Measurements from ENCODE around the gene MYO1F.
"Not testable (repeated sequence)": the region's sequence is repeated elsewhere in the genome, so short reads cannot be mapped to it uniquely, and the experiment has no call there.

Gene MYO1F

DNA sequence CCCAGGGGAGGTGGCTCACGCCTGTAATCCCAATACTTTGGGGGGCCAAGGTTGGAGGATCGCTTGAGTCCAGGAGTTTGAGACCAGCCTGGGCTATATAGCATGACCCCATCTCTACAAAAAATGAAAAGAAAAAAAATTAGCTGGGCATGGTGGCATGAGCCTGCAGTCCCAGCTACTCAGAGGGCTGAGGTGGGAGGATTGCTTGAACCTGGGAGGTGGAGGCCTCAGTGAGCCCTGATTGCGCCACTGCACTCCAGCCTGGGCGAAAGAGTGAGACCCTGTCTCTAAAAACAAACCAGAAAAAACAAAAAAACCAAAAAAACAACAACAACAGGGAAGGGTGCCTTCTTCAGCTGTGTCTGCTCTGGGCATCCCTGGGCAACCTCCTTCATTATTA is 499 bp upstream of the MYO1F start:
- H3K4me1 ChIP-seq (ENCODE audit: control insufficient read depth in 1 of 2, insufficient read depth in 2 of 2, low read length in 2 of 2): peaks cover 0 to 13% of the 10 kb centered on the region in 2 donors
- no peaks in the 10 kb centered on the region for H3K27me3 ChIP-seq (ENCODE audit: low read depth, low read length)
- no peaks in the 10 kb centered on the region for H3K36me3 ChIP-seq (ENCODE audit: control insufficient read depth in 1 of 2, insufficient read depth in 2 of 2, low read length in 2 of 2)
- H3K27ac ChIP-seq (ENCODE audit: low read length): no peak overlapping the region
- no peaks in the 10 kb centered on the region for H3K9me3 ChIP-seq (ENCODE audit: control insufficient read depth in 1 of 2, low read length in 2 of 2)
- H3K4me3 ChIP-seq (ENCODE audit: low read depth in 1 of 2, low read length in 2 of 2): no peak overlapping the region

DNA sequence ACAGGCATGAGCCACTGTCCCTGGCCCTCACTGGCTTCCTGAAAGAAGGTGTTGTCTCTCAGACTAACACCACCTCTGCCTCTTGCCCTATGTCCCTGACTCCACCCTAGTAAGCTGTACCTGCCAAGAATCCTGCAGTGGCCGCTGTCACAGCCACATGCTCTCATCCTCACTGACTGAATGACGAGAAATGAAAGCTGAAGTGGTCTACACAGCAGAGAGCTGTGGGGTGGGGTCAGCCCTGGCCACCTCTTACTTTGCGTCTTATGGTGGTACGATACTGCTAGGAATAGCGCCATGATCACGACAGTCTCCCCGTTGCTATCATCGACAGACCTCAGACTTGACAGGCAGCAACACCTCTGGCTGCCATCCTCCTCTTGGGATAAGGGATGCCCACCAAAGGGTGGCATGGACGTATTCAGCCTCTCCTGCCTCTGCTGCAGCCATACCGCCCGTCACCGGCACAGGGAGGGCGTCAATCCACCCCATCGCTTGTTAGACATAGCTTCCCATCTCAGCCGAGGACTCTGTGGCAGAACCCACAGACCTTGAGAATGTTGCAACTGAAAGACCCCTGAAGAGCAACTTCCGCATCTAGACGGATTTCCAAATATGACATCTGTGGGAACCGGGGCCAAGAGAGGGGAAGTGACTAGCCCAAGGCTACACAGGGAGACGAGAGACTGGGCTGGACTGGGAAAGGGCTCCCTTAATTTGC is 809 bp downstream of the MYO1F start:
- Histone ChIP-seq H3K4me3 (ENCODE audit: low read depth in 1 of 2, low read length in 2 of 2) (peak overlapping the region; percentile 42 to 60), H3K36me3 (ENCODE audit: control insufficient read depth in 1 of 2, insufficient read depth in 2 of 2, low read length in 2 of 2) (no peaks in the 10 kb centered on the region), H3K4me1 (ENCODE audit: control insufficient read depth in 1 of 2, insufficient read depth in 2 of 2, low read length in 2 of 2) (peaks cover 0 to 13% of the 10 kb centered on the region in 2 donors), H3K9me3 (ENCODE audit: control insufficient read depth in 1 of 2, low read length in 2 of 2) (no peaks in the 10 kb centered on the region), H3K27ac (ENCODE audit: low read length) (peak overlapping the region; percentile 25), H3K27me3 (ENCODE audit: low read depth, low read length) (no peaks in the 10 kb centered on the region)

DNA sequence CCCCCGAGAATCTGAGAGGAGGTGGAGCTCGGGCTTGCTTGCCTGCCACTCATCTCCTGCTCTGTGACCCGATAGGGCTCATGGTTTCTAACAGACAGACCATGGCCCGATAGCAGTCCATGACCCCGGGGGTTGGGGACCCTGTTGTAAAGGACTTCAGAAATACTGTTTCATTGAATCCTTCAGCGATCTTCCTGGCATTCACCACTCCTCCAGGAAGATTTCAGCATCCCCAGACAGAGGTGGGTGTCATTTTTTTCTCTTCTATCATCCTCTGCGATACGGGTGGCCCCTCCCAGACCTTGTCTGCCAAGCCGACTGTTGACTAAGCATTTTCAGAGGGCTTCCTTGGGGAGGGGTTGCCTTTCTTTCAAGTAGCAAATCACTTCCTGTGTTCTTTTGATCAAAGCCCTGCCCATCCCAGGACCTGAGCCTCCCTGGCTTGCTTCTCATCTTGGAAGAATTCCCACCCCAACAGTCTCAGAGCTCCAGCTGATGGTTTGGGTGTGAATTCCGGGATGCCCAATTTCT is 1.7 kb downstream of the MYO1F start:
- Histone ChIP-seq H3K27ac (ENCODE audit: low read length) (no peak overlapping the region), H3K4me1 (ENCODE audit: control insufficient read depth in 1 of 2, insufficient read depth in 2 of 2, low read length in 2 of 2) (peaks cover 0 to 9% of the 10 kb centered on the region in 2 donors), H3K4me3 (ENCODE audit: low read depth in 1 of 2, low read length in 2 of 2) (peak overlapping the region; percentile 42 to 45)

DNA sequence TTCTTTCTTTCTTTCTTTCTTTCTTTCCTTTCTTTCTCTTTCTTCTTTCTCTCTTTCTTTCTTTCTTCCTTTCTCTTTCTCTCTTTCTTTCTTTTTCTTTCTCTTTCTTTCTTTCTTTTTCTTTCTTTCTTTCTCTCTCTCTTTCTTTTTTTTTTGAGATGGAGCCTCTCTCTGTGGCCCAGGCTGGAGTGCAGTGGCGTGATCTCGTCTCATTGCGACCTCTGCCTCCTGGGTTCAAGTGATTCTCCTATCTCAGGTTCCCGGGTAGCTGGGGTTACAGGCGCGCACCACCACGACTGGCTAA is 2.7 kb downstream of the MYO1F start:
- not testable (repeated sequence) for H3K4me3 ChIP-seq (ENCODE audit: low read depth in 1 of 2, low read length in 2 of 2); H3K4me1 ChIP-seq (ENCODE audit: control insufficient read depth in 1 of 2, insufficient read depth in 2 of 2, low read length in 2 of 2); H3K27me3 ChIP-seq (ENCODE audit: low read depth, low read length)

More for the DNA sequence above, 1.7 kb downstream of the MYO1F start:
- Histone ChIP-seq H3K27me3 (ENCODE audit: low read depth, low read length) (no peaks in the 10 kb centered on the region), H3K9me3 (ENCODE audit: control insufficient read depth in 1 of 2, low read length in 2 of 2) (no peaks in the 10 kb centered on the region), H3K36me3 (ENCODE audit: control insufficient read depth in 1 of 2, insufficient read depth in 2 of 2, low read length in 2 of 2) (no peaks in the 10 kb centered on the region)

DNA sequence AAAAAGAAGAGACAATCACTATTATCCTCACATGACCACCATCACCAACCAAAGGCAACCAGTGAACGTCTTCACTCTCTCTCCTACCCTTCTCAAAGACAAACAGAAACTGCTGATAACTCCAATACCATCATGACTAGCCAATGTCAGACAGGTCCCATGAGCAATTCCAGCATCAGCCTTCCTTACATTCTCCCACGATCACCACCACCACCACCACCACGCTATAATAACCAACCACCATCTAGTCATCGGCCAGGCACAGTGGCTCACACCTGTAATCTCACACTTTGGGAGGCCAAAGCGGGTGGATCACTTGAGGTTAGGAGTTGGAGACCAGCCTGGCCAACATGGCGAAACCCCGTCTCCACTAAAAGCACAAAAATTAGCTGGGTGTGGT is 3.9 kb downstream of the MYO1F start:
- Histone ChIP-seq H3K27me3 (ENCODE audit: low read depth, low read length) (no peaks in the 10 kb centered on the region), H3K27ac (ENCODE audit: low read length) (no peak overlapping the region), H3K4me1 (ENCODE audit: control insufficient read depth in 1 of 2, insufficient read depth in 2 of 2, low read length in 2 of 2) (peaks cover 0 to 2% of the 10 kb centered on the region in 2 donors), H3K4me3 (ENCODE audit: low read depth in 1 of 2, low read length in 2 of 2) (no peak overlapping the region), H3K36me3 (ENCODE audit: control insufficient read depth in 1 of 2, insufficient read depth in 2 of 2, low read length in 2 of 2) (no peaks in the 10 kb centered on the region), H3K9me3 (ENCODE audit: control insufficient read depth in 1 of 2, low read length in 2 of 2) (no peaks in the 10 kb centered on the region)

More for the DNA sequence above, 2.7 kb downstream of the MYO1F start:
- not testable (repeated sequence) for H3K36me3 ChIP-seq (ENCODE audit: control insufficient read depth in 1 of 2, insufficient read depth in 2 of 2, low read length in 2 of 2); H3K9me3 ChIP-seq (ENCODE audit: control insufficient read depth in 1 of 2, low read length in 2 of 2); H3K27ac ChIP-seq (ENCODE audit: low read length)

DNA sequence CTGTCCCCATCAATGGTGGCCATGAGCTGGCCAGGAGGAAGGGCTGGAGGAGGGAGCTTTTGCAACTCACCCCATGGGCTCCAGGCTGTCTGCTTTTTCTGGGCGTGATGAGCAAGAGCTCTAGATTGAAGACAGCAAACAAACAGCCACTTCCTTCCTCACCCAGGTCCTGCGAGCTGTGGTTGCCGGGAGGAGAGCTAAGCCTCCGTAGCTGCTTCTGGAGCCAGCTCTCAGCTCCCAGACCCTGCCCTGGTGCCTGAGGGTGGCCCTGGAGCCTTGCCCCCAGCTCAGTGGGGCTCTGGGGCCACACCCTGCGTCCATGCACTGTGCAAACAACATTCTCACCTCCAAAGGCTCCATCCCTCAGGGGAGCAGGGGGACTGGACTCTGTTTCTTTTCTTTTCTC is 6.2 kb downstream of the MYO1F start:
- Histone ChIP-seq H3K4me1 (ENCODE audit: control insufficient read depth in 1 of 2, insufficient read depth in 2 of 2, low read length in 2 of 2) (no peaks in the 10 kb centered on the region), H3K9me3 (ENCODE audit: control insufficient read depth in 1 of 2, low read length in 2 of 2) (no peaks in the 10 kb centered on the region), H3K27me3 (ENCODE audit: low read depth, low read length) (no peaks in the 10 kb centered on the region), H3K4me3 (ENCODE audit: low read depth in 1 of 2, low read length in 2 of 2) (no peak overlapping the region), H3K36me3 (ENCODE audit: control insufficient read depth in 1 of 2, insufficient read depth in 2 of 2, low read length in 2 of 2) (no peaks in the 10 kb centered on the region), H3K27ac (ENCODE audit: low read length) (no peak overlapping the region)

DNA sequence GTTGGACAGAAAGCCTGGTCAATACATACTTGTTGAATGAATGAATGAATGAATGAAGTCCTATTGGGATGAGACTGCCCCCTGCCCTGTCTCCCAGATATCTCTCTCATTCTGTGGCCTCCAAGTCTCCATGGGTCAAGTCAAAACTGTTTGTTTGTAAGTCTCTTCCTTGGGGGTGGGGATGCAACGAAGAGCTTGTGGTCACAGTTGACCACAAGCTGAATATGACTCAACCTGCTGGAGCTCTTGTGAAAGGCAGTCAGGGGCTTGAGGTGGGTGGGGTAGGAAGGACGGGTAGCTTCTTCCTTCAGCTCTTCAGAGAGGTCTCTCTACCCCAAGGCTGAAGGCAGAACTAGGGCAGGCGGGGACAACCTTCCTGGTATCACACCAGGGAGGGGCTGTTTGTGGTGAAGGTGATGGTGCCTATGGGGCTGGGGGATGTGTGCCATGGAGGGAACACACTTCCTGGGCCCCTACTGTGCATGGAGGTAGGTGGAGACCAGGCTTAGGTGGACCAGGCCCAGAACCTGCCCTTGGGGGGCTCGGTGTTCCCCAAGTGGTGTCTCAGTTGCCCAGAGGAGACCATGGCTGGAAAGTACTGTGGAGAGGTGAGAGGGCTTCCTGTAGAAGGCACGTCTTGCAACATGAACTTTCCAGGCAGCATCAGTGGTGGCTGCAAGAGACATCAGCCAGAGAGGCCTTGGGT is 8.0 kb downstream of the MYO1F start:
- no peaks in the 10 kb centered on the region for H3K36me3 ChIP-seq (ENCODE audit: control insufficient read depth in 1 of 2, insufficient read depth in 2 of 2, low read length in 2 of 2)
- H3K4me3 ChIP-seq (ENCODE audit: low read depth in 1 of 2, low read length in 2 of 2): no peak overlapping the region
- no peaks in the 10 kb centered on the region for H3K4me1 ChIP-seq (ENCODE audit: control insufficient read depth in 1 of 2, insufficient read depth in 2 of 2, low read length in 2 of 2)
- H3K27me3 ChIP-seq (ENCODE audit: low read depth, low read length): no peaks in the 10 kb centered on the region
- H3K9me3 ChIP-seq (ENCODE audit: control insufficient read depth in 1 of 2, low read length in 2 of 2): no peaks in the 10 kb centered on the region
- H3K27ac ChIP-seq (ENCODE audit: low read length): peak overlapping the region; percentile 16

DNA sequence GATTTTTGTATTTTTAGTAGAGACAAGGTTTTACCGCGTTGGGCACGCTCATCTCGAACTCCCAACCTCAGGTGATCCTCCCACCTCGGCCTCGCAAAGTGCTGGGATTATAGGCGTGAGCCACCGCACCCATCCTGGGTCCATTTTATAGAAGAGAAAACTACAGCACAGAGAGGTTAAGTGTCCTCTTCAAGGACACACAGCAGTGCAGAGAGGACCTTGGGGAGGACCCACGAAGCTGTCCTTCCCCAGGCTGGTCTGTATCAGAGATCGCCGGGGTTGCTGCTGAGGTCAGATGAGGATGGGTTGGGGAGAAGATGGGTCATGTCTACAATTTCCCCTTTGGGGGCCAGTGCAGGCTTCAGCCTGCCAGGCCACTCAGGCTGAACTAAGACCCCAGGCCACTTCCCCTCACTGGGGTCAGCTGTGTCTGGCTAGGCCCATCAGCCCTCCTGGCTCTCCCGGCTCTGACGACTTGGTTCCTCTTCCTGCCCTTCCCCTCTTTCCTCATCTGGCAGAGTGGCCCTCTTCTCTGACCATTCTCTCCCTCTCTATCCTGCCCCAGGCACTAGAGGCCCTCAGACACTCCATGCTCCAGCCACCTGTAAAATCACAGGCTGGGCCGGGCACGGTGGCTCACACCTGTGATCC is 9.6 kb downstream of the MYO1F start:
- no peaks in the 10 kb centered on the region for H3K4me1 ChIP-seq (ENCODE audit: control insufficient read depth in 1 of 2, insufficient read depth in 2 of 2, low read length in 2 of 2)
- H3K27ac ChIP-seq (ENCODE audit: low read length): no peak overlapping the region
- no peaks in the 10 kb centered on the region for H3K9me3 ChIP-seq (ENCODE audit: control insufficient read depth in 1 of 2, low read length in 2 of 2)
- no peaks in the 10 kb centered on the region for H3K36me3 ChIP-seq (ENCODE audit: control insufficient read depth in 1 of 2, insufficient read depth in 2 of 2, low read length in 2 of 2)
- no peaks in the 10 kb centered on the region for H3K27me3 ChIP-seq (ENCODE audit: low read depth, low read length)
- no peak overlapping the region for H3K4me3 ChIP-seq (ENCODE audit: low read depth in 1 of 2, low read length in 2 of 2)

DNA sequence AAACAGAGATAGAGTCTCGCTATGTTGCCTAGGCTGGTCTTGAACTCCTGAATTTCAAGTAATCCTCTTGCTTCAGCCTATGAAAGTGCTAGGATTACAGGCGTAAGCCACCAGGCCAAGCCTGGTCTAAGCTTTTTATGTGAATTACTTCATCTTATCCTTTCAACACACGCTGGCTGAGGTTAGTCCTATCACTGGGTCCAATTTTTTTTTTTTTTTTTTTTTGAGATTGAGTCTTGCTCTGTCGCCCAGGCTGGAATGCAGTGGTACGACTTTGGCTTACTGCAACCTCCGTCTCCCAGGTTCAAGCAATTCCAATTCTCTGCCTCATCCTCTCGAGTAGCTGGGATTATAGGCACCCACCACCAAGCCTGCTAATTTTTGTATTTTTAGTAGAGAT is 10.4 kb downstream of the MYO1F start:
- no peaks in the 10 kb centered on the region for H3K27me3 ChIP-seq (ENCODE audit: low read depth, low read length)
- no peaks in the 10 kb centered on the region for H3K36me3 ChIP-seq (ENCODE audit: control insufficient read depth in 1 of 2, insufficient read depth in 2 of 2, low read length in 2 of 2)
- H3K4me1 ChIP-seq (ENCODE audit: control insufficient read depth in 1 of 2, insufficient read depth in 2 of 2, low read length in 2 of 2): no peaks in the 10 kb centered on the region
- H3K27ac ChIP-seq (ENCODE audit: low read length): no peak overlapping the region
- no peaks in the 10 kb centered on the region for H3K9me3 ChIP-seq (ENCODE audit: control insufficient read depth in 1 of 2, low read length in 2 of 2)
- no peak overlapping the region for H3K4me3 ChIP-seq (ENCODE audit: low read depth in 1 of 2, low read length in 2 of 2)

DNA sequence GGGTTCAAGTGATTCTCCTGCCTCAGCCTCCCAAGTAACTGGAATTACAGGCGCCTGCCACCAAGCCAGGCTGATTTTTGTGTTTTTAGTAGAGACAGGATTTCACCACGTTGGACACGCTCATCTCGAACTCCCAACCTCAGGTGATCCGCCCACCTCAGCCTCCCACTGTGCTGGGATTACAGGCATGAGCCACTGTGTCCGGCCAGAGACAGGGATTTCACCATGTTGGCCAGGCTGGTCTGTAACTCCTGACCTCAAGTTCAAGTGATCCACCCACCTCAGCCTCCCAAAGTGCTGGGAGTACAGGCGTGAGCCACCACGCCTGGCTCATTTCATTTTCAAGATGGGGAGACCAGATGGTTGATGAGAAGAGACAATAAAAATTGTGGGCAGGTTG is 12.4 kb downstream of the MYO1F start:
- not testable (repeated sequence) for H3K4me1 ChIP-seq (ENCODE audit: control insufficient read depth in 1 of 2, insufficient read depth in 2 of 2, low read length in 2 of 2); H3K27me3 ChIP-seq (ENCODE audit: low read depth, low read length); H3K9me3 ChIP-seq (ENCODE audit: control insufficient read depth in 1 of 2, low read length in 2 of 2); H3K27ac ChIP-seq (ENCODE audit: low read length); H3K36me3 ChIP-seq (ENCODE audit: control insufficient read depth in 1 of 2, insufficient read depth in 2 of 2, low read length in 2 of 2); H3K4me3 ChIP-seq (ENCODE audit: low read depth in 1 of 2, low read length in 2 of 2)

DNA sequence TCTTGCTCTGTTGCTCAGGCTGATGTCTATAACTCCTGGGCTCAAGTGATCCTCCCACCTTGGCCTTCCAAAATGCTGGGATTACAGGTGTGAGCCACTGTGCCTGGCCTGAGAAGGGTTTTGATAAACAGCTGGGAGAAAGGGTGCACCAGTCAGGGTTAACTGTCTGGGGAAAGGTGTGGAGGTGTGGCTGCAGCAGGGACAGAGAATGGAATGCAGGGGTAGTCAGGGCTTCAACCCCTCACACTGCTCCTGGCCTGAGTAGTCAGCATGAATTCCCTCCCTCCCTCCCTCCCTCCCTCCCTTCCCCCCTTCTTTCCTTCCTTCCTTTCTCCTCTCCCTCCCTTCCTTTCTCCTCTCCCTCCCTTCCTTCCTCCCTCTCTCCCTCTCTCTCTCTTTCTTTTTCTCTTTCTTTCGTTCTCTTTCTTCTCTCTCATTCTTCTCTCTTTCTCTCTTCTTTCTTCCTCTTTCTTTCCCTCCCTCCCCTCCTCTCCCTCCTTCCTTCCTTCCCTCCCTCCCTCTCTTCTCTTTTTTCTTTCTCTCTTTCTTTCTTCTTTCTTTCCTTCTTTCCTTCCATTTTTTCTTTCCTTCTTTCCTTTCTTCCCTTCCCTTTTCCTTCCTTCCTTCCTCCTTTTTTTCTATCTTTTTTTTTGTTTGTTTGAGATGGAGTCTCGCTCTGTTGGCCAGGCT is 16.0 kb downstream of the MYO1F start:
- Histone ChIP-seq H3K4me1 (ENCODE audit: control insufficient read depth in 1 of 2, insufficient read depth in 2 of 2, low read length in 2 of 2) (no peaks in the 10 kb centered on the region), H3K9me3 (ENCODE audit: control insufficient read depth in 1 of 2, low read length in 2 of 2) (no peaks in the 10 kb centered on the region), H3K36me3 (ENCODE audit: control insufficient read depth in 1 of 2, insufficient read depth in 2 of 2, low read length in 2 of 2) (no peaks in the 10 kb centered on the region), H3K27ac (ENCODE audit: low read length) (no peak overlapping the region), H3K27me3 (ENCODE audit: low read depth, low read length) (no peaks in the 10 kb centered on the region), H3K4me3 (ENCODE audit: low read depth in 1 of 2, low read length in 2 of 2) (no peak overlapping the region)
